Left ventricle myocardium inferior (tissue), 1 donor: ENCODE measurements around the gene CALML6. TPM values are rescaled to one million over a fixed set of nuclear protein-coding genes. Genes with fewer than 3 reads are reported as not detected.
"Not testable (repeated sequence)": the region's sequence is repeated elsewhere in the genome, so short reads cannot be mapped to it uniquely, and the experiment has no call there.

Experiments used
- DNase-seq: peaks from one replicate; pipeline ENCODE4 v3.0.0-alpha.2; 2020
- H3K27ac ChIP-seq: fragments of 200-600 bp; replicated peaks from 2 replicates; pipeline ENCODE4 v1.8.0; 2021
- H3K27me3 ChIP-seq: fragments of 200-600 bp; 2 replicates; pipeline ENCODE4 v1.8.0; 2021; ENCODE audit warnings: low read depth
- H3K36me3 ChIP-seq: fragments of 200-600 bp; 2 replicates; pipeline ENCODE4 v1.8.0; 2021
- H3K4me1 ChIP-seq: fragments of 200-600 bp; 2 replicates; pipeline ENCODE4 v1.8.0; 2021
- H3K4me3 ChIP-seq: fragments of 200-600 bp; 2 replicates; pipeline ENCODE4 v1.8.0; 2021; ENCODE audit warnings: mild to moderate bottlenecking, moderate library complexity
- H3K9me3 ChIP-seq: fragments of 200-600 bp; replicated peaks from 2 replicates; pipeline ENCODE4 v1.8.0; 2021
- CTCF ChIP-seq: fragments of 200-600 bp; IDR thresholded peaks from 2 replicates; pipeline ENCODE4 v1.8.0; 2021; ENCODE audit warnings: antibody characterized with exemption, mild to moderate bottlenecking, borderline replicate concordance
- intact Hi-C: fragments of 100-400 bp; cut with micrococcal nuclease; formaldehyde crosslinking; loops from one replicate; pipeline ENCODE4 v1.11.0; 2022
- total RNA-seq: library from RNA; stranded (reverse); fragmentation: NEBNext Ultra II Directional; extraction: Animal tissue kit (Norgen Biotek cat#: 25700); gene quantifications from one replicate; pipeline ENCODE4 v1.2.1, GENCODE V29; 2021
- donor health status: DM: no; HTN: yes; CAD: no; lungs with severe emphysema.

Gene CALML6
- total RNA-seq, 1 donor from 2014 or later, result not detected

- intact Hi-C loops, result no loop called here
- H3K9me3 ChIP-seq, result no peaks in the 10 kb centered on the region
- peak overlapping the region; percentile 76 for H3K27ac ChIP-seq
- H3K4me1 ChIP-seq, result peaks cover 24% of the 10 kb centered on the region
- no peaks in the 10 kb centered on the region for H3K36me3 ChIP-seq
- H3K27me3 ChIP-seq, result no peaks in the 10 kb centered on the region
- no peak for TF ChIP-seq CTCF
- no peak for DNase-seq
- no peak overlapping the region for H3K4me3 ChIP-seq
These were observed 12.7 kb downstream of the CALML6 start for GRCh38 chr1:1927751-1928150.

- Histone ChIP-seq H3K27ac (peak overlapping the region; percentile 73), H3K4me1 (peaks cover 24% of the 10 kb centered on the region), H3K36me3 (no peaks in the 10 kb centered on the region), H3K27me3 (no peaks in the 10 kb centered on the region), H3K4me3 (no peak overlapping the region), H3K9me3 (no peaks in the 10 kb centered on the region)
- no peak for TF ChIP-seq CTCF
- no peak for DNase-seq
- intact Hi-C loops, result no loop called here
These were observed 13.4 kb downstream of the CALML6 start for GRCh38 chr1:1928231-1929101.

GRCh38 chr1:1929102-1929638 is 14.1 kb downstream of the CALML6 start:
- Histone ChIP-seq H3K36me3 (no peaks in the 10 kb centered on the region), H3K4me3 (no peak overlapping the region), H3K4me1 (peaks cover 24% of the 10 kb centered on the region), H3K27ac (peak overlapping the region; percentile 73), H3K9me3 (no peaks in the 10 kb centered on the region), H3K27me3 (no peaks in the 10 kb centered on the region)
- TF ChIP-seq CTCF, result no peak
- intact Hi-C loops, result no loop called here
- no peak for DNase-seq

- no peak for DNase-seq
- Histone ChIP-seq H3K27ac (no peak overlapping the region), H3K4me1 (peaks cover 24% of the 10 kb centered on the region), H3K4me3 (no peak overlapping the region), H3K9me3 (no peaks in the 10 kb centered on the region), H3K27me3 (no peaks in the 10 kb centered on the region), H3K36me3 (no peaks in the 10 kb centered on the region)
- intact Hi-C loops, result no loop called here
- no peak for TF ChIP-seq CTCF
These were observed 14.8 kb downstream of the CALML6 start for GRCh38 chr1:1929639-1930545.

- H3K9me3 ChIP-seq, H3K4me3 ChIP-seq, H3K36me3 ChIP-seq, DNase-seq, H3K27ac ChIP-seq, intact Hi-C loops, H3K4me1 ChIP-seq: not testable (repeated sequence)
- peaks cover 14% of the 10 kb centered on the region for H3K27me3 ChIP-seq
These were observed 19.8 kb downstream of the CALML6 start for GRCh38 chr1:1934848-1935247.
